DOHH2 (cell line): ENCODE measurements around the gene CRELD2.

Source experiments
- EZH2phosphoT487 ChIP-seq: fragments of 200-600 bp; sonication (generic); IDR thresholded peaks from 2 replicates; pipeline ENCODE4 v1.6.1; 2017; ENCODE audit warnings: borderline replicate concordance, mild to moderate bottlenecking, antibody characterized with exemption, low read length, moderate library complexity, mixed read lengths
- TF ChIP-seq, protein P1 (sequence below): fragments of 200-600 bp; sonication (generic); IDR thresholded peaks from one replicate; pipeline ENCODE4 v1.5.1; 2014; ENCODE audit warnings: antibody characterized with exemption, mild to moderate bottlenecking, low read depth, low read length; ENCODE audit not compliant: poor library complexity, severe bottlenecking

DNA sequence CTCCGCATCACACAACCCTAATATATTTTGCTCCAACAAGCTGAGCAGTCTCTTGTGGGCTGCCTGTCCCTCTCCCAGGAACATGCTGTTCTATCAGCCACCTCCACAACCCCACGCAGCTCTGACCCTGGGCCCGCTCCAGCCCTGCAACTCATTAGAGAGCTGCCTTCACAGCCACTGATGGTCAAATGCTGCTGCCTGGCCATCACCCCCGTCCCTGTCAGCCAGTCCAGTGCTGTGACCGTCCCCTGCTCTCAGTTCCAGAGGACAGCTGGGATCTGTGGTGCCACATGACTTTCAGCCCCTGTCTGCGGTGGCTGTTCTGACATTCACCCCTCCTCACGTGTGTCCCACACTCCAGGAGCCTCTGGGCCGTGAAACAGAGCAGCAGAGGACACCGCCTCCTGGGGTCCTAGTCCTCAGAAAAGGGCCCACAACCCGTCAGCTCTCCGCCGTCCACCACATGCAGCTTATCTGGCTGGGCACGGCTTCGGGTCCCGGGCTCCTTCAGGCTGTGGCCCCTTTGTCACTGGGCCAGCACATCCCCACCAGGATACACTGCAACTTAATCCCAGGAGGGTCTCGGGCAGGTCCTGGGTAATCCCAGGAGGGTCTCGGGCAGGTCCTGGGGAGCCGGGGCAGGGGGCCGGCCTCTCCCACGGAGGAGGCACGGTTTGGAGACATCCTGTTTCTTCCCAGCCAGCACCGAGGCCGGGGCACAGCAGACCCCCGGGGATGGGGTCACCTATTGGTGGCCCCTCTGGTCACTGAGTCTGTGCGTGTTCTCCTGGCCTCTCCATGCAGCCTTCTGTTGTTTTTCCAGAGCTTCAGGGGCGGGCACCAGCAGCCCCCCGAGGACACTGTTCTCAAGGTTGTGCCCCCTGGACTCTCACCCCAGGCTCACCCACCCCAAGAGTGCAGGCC, 15.1 kb downstream of the CRELD2 start:
- TF ChIP-seq, protein P1, sequence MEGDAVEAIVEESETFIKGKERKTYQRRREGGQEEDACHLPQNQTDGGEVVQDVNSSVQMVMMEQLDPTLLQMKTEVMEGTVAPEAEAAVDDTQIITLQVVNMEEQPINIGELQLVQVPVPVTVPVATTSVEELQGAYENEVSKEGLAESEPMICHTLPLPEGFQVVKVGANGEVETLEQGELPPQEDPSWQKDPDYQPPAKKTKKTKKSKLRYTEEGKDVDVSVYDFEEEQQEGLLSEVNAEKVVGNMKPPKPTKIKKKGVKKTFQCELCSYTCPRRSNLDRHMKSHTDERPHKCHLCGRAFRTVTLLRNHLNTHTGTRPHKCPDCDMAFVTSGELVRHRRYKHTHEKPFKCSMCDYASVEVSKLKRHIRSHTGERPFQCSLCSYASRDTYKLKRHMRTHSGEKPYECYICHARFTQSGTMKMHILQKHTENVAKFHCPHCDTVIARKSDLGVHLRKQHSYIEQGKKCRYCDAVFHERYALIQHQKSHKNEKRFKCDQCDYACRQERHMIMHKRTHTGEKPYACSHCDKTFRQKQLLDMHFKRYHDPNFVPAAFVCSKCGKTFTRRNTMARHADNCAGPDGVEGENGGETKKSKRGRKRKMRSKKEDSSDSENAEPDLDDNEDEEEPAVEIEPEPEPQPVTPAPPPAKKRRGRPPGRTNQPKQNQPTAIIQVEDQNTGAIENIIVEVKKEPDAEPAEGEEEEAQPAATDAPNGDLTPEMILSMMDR, result no peak
- no peak for TF ChIP-seq EZH2phosphoT487
